Activated CD8-positive, alpha-beta memory T cell treated with anti-CD3 and anti-CD28 coated beads, Interleukin-2, amount 50 U/mL, for 1 hour (primary cell): ENCODE measurements around the gene SLC8A3.
"Not testable (repeated sequence)": the region's sequence is repeated elsewhere in the genome, so short reads cannot be mapped to it uniquely, and the experiment has no call there.

Experiments used
- DNase-seq: peaks from one replicate; pipeline ENCODE4 v3.0.0-alpha.2; 2020; ENCODE audit errors: extremely low read depth

The SLC8A3 gene

GRCh38 chr14:70188659-70189455 lies at the start of gene SLC8A3:
SLC8A3 (minus strand) TSS chr14:70188951; CDS start chr14:70168422, 20,529 bp downstream.
- no peak for DNase-seq

- DNase-seq, result no peak
Observed at GRCh38 chr14:70237710-70238109, 49.0 kb upstream of the SLC8A3 start.

- no peak for DNase-seq
Observed at GRCh38 chr14:70234066-70234950, 45.6 kb upstream of the SLC8A3 start.

- not testable (repeated sequence) for DNase-seq
Observed at GRCh38 chr14:70231756-70232544, 43.2 kb upstream of the SLC8A3 start.

GRCh38 chr14:70229877-70230640 lies 41.3 kb upstream of the SLC8A3 start:
- not testable (repeated sequence) for DNase-seq

GRCh38 chr14:70213721-70214282 lies 25.1 kb upstream of the SLC8A3 start:
- no peak for DNase-seq

- DNase-seq, result no peak
Observed at GRCh38 chr14:70212752-70213151, 24.0 kb upstream of the SLC8A3 start.

- DNase-seq, result no peak
Observed at GRCh38 chr14:70208380-70208779, 19.6 kb upstream of the SLC8A3 start.

GRCh38 chr14:70203686-70204085 lies 14.9 kb upstream of the SLC8A3 start:
- no peak for DNase-seq

- no peak for DNase-seq
Observed at GRCh38 chr14:70201994-70202393, 13.2 kb upstream of the SLC8A3 start.

GRCh38 chr14:70193396-70193795 lies 4.6 kb upstream of the SLC8A3 start:
- DNase-seq, result no peak

- no peak for DNase-seq
Observed at GRCh38 chr14:70192915-70193314, 4.2 kb upstream of the SLC8A3 start.

GRCh38 chr14:70190156-70190555 lies 1.4 kb upstream of the SLC8A3 start:
- DNase-seq, result no peak

GRCh38 chr14:70189456-70190077 lies 816 bp upstream of the SLC8A3 start:
- no peak for DNase-seq

- DNase-seq, result no peak
Observed at GRCh38 chr14:70188322-70188658, 461 bp downstream of the SLC8A3 start.

GRCh38 chr14:70186900-70187451 lies 1.8 kb downstream of the SLC8A3 start:
- DNase-seq, result no peak

GRCh38 chr14:70183991-70184390 lies 4.8 kb downstream of the SLC8A3 start:
- DNase-seq, result no peak

GRCh38 chr14:70181276-70181675 lies 7.5 kb downstream of the SLC8A3 start:
- no peak for DNase-seq

- DNase-seq, result no peak
Observed at GRCh38 chr14:70180718-70181117, 8.0 kb downstream of the SLC8A3 start.

- DNase-seq, result no peak
Observed at GRCh38 chr14:70177081-70177800, 11.5 kb downstream of the SLC8A3 start.
